Mononuclear cell (primary cell): ENCODE data around the gene RET. TPM values are rescaled to one million over a fixed set of nuclear protein-coding genes. Genes with fewer than 3 reads are reported as not detected.

ENCODE experiments used
- H3K27me3 ChIP-seq: 2 replicates; pipeline ENCODE4 v1.6.0; 2011; ENCODE audit warnings: low read length, control low read depth; ENCODE audit not compliant: insufficient read depth
- H3K4me1 ChIP-seq: 2 replicates; pipeline ENCODE4 v1.5.1; 2011; ENCODE audit warnings: mild to moderate bottlenecking, low read length, control low read depth; ENCODE audit not compliant: insufficient read depth
- H3K4me3 ChIP-seq: 2 replicates; pipeline ENCODE4 v1.5.1; 2011; ENCODE audit warnings: mild to moderate bottlenecking, low read length, moderate library complexity
- H3K9me3 ChIP-seq: 2 replicates; pipeline ENCODE4 v1.5.1; 2011; ENCODE audit warnings: low read depth, mild to moderate bottlenecking, control low read depth, low read length
- total RNA-seq: library from RNA; depleted of rRNA; stranded (reverse); fragments of >200 nt; gene quantifications from one replicate; pipeline ENCODE4 v1.2.3, GENCODE V29; 2012

RET gene
- total RNA-seq, 1 donor = 0.63 TPM

DNA sequence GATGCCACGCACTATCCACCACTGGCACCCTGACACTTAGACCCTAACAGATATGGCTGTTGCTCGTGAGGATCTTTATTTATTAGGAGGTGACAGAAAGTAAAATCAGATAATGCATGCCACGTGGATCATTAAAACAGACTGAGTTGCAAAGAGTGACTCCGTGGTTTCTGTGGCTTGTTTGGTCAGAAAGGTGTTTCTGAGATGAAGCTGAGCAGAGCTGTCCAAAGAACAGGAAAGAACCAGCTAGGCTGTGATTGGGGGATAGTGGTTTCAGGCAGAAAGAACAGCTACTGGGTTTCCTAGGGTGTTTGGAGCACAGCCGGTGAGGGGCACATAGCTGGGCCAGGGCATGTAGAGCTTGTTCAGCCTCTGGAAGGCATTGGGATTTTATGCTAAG, 95.8 kb downstream of the RET start:
- Histone ChIP-seq H3K27me3 (no peaks in the 10 kb centered on the region), H3K4me3 (no peak overlapping the region), H3K4me1 (peaks cover 16% of the 10 kb centered on the region), H3K9me3 (peaks cover 2% of the 10 kb centered on the region)

DNA sequence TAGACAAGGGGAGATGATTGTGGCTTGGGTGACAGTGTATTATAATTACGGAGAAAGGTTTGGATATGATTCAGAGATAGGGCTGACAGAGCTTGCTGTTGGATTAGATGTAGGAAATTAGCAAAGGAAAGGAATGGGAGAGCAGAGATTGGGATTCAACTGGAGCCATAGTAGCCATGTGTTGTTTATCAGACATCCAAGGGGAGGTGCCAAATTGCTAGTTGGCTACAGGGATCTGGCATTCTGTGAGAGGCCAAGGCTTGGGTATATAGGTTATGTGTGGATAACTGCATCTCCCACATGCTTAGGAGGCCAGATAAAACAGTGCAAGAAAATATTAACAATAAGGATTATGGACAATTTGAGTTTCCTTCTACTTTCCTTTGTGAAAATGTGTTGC, 96.3 kb downstream of the RET start:
- Histone ChIP-seq H3K9me3 (peaks cover 5% of the 10 kb centered on the region), H3K27me3 (no peaks in the 10 kb centered on the region), H3K4me3 (no peak overlapping the region), H3K4me1 (peaks cover 16% of the 10 kb centered on the region)

DNA sequence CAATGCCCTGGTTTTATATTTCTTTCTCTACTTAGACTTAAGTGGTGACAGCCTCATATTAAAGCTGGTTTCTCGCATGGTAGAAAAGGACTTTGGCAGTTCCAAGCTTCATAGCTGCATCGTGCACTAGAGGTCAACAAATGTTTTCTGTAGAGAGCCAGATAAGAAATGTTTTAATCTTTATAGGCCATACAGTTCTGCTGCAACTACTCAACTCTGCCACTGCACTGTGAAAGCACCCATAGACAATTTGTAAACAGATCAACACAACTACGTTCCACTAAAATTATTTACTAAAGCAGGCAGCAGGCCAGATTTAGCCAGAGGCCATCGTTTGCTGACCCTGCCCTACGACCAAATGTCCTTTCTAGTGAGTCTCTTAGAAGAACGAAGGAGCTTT, 98.1 kb downstream of the RET start:
- H3K4me3 ChIP-seq = no peak overlapping the region
- no peaks in the 10 kb centered on the region for H3K27me3 ChIP-seq
- H3K4me1 ChIP-seq = peaks cover 16% of the 10 kb centered on the region
- H3K9me3 ChIP-seq = peaks cover 5% of the 10 kb centered on the region

DNA sequence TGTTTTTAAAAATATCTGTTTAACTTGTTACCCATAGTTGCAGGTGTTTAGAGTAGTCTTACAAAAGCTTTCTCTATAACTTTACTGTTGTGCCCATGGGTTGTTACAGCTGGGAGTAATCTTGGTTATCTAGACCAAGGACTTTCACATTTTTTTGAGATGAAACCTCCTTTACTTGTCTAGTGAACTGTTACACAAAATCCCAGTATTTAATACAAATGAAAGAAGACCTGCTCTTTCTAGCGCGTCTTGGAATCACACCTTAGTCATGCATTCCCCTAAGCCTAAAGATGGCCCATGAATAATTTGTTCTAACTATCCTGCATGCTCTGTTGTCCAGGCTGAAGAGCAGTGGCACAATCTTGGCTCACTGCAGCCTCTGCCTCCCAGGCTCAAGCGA, 99.4 kb downstream of the RET start:
- Histone ChIP-seq H3K4me3 (no peak overlapping the region), H3K27me3 (no peaks in the 10 kb centered on the region), H3K9me3 (peaks cover 5% of the 10 kb centered on the region), H3K4me1 (peaks cover 8% of the 10 kb centered on the region)

DNA sequence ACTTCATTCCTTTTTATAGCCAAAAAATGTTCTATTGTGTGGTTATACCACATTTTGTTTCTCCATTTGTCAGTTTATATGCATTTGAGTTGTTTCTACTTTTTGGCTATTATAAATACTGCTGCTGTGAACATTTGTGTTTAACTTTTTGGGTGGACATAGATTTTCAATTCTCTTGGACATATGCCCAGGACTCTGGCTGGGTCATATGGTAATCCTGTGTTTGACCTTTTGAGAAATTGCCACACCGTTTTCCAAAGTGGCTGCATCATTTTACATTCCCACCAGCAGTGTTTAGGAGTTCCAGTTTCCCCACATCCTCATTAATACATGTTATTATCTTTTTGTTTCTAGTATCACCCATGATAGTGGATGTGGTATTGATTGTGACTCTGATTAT, 100.7 kb downstream of the RET start:
- Histone ChIP-seq H3K9me3 (peaks cover 5% of the 10 kb centered on the region), H3K4me1 (no peaks in the 10 kb centered on the region), H3K27me3 (no peaks in the 10 kb centered on the region), H3K4me3 (no peak overlapping the region)

Other genes with a start within 250 kb of the RET start
- gene CSGALNACT2, start 61.4 kb downstream of the RET start, total RNA-seq = 68.8 TPM
- 1.3 TPM for gene RASGEF1A, start 190.0 kb downstream of the RET start, total RNA-seq